Calu3 (cell line): Measurements from ENCODE around the gene LCNL1. TPM values are rescaled to one million over a fixed set of nuclear protein-coding genes. Genes with fewer than 3 reads are reported as not detected.

Source experiments
- BruUV-seq: library from RNA; stranded (reverse); fragments of 400-500 nt; replicated peaks from 2 replicates; lab custom pipeline; 2021; lab: Mats Ljungman, UMichigan
- CTCF ChIA-PET: fragments of 300-600 bp; sonication (Branson Sonifier 250); formaldehyde crosslinking; loops from one replicate; lab custom pipeline; 2022; ENCODE audit warnings: antibody characterized with exemption; lab: Charles Lee
- DNase-seq: peaks from one replicate; pipeline ENCODE4 v3.0.0; 2022
- H3K27ac Mint-ChIP-seq: one replicate; pipeline ENCODE4 v1.8.0; 2022; ENCODE audit warnings: mixed read lengths; ENCODE audit not compliant: unreplicated experiment
- H3K27me3 Mint-ChIP-seq: one replicate; pipeline ENCODE4 v1.8.0; 2022; ENCODE audit warnings: mixed read lengths; ENCODE audit not compliant: unreplicated experiment
- H3K36me3 Mint-ChIP-seq: one replicate; pipeline ENCODE4 v1.8.0; 2022; ENCODE audit warnings: mild to moderate bottlenecking, moderate library complexity, mixed read lengths; ENCODE audit not compliant: insufficient read depth, unreplicated experiment
- H3K4me1 Mint-ChIP-seq: one replicate; pipeline ENCODE4 v1.8.0; 2022; ENCODE audit warnings: mild to moderate bottlenecking, low read depth, mixed read lengths; ENCODE audit not compliant: unreplicated experiment
- H3K4me3 Mint-ChIP-seq: one replicate; pipeline ENCODE4 v1.8.0; 2022; ENCODE audit warnings: mild to moderate bottlenecking, low read depth, moderate library complexity, mixed read lengths; ENCODE audit not compliant: unreplicated experiment
- H3K9me3 Mint-ChIP-seq: one replicate; pipeline ENCODE4 v1.8.0; 2022; ENCODE audit warnings: low read depth, mixed read lengths; ENCODE audit not compliant: unreplicated experiment
- CTCF ChIP-seq: fragments of 200-600 bp; IDR thresholded peaks from one replicate; pipeline ENCODE4 v1.8.0; 2022; ENCODE audit warnings: antibody characterized with exemption; ENCODE audit not compliant: unreplicated experiment
- intact Hi-C: fragments of 100-400 bp; cut with micrococcal nuclease; formaldehyde crosslinking; loops from one replicate; pipeline ENCODE4 v1.10.0; 2022; ENCODE audit not compliant: unreplicated experiment
- total RNA-seq: library from RNA; stranded (reverse); gene quantifications from 2 replicates; pipeline ENCODE4 v1.2.3, GENCODE V29; 2022

Gene LCNL1
- total RNA-seq, 1 experiment from 2014 or later = not detected

GRCh38 chr9:136984464-136985026 lies 1.8 kb downstream of the LCNL1 start:
- CTCF ChIA-PET = no interaction called here
- intact Hi-C loops = no loop called here
- peaks cover 34% of the 10 kb centered on the region for H3K27me3 Mint-ChIP-seq
- TF ChIP-seq CTCF = no peak
- H3K4me3 Mint-ChIP-seq = no peak overlapping the region
- no peaks in the 10 kb centered on the region for H3K9me3 Mint-ChIP-seq
- H3K4me1 Mint-ChIP-seq = no peaks in the 10 kb centered on the region
- BruUV-seq = no TSS peak
- no peaks in the 10 kb centered on the region for H3K36me3 Mint-ChIP-seq
- DNase-seq = no peak
- H3K27ac Mint-ChIP-seq = no peak overlapping the region

GRCh38 chr9:136985027-136985602 lies 2.3 kb downstream of the LCNL1 start:
- Mint-ChIP-seq H3K9me3 (no peaks in the 10 kb centered on the region), H3K36me3 (no peaks in the 10 kb centered on the region), H3K4me1 (no peaks in the 10 kb centered on the region), H3K27ac (no peak overlapping the region), H3K4me3 (no peak overlapping the region), H3K27me3 (peaks cover 36% of the 10 kb centered on the region)
- TF ChIP-seq CTCF = no peak
- BruUV-seq = no TSS peak
- intact Hi-C loops = no loop called here
- DNase-seq = no peak
- CTCF ChIA-PET = no interaction called here

GRCh38 chr9:136985853-136986252 lies 3.1 kb downstream of the LCNL1 start:
- intact Hi-C loops = no loop called here
- H3K4me3 Mint-ChIP-seq = no peak overlapping the region
- no peak for DNase-seq
- peaks cover 36% of the 10 kb centered on the region for H3K27me3 Mint-ChIP-seq
- BruUV-seq = no TSS peak
- CTCF ChIA-PET = no interaction called here
- H3K4me1 Mint-ChIP-seq = no peaks in the 10 kb centered on the region
- H3K9me3 Mint-ChIP-seq = no peaks in the 10 kb centered on the region
- peaks cover 4% of the 10 kb centered on the region for H3K36me3 Mint-ChIP-seq
- TF ChIP-seq CTCF = no peak
- no peak overlapping the region for H3K27ac Mint-ChIP-seq

- no peak overlapping the region for H3K4me3 Mint-ChIP-seq
- TF ChIP-seq CTCF = no peak
- peaks cover 23% of the 10 kb centered on the region for H3K36me3 Mint-ChIP-seq
- H3K27ac Mint-ChIP-seq = no peak overlapping the region
- no peak for DNase-seq
- CTCF ChIA-PET = no interaction called here
- intact Hi-C loops = no loop called here
- no peaks in the 10 kb centered on the region for H3K9me3 Mint-ChIP-seq
- H3K4me1 Mint-ChIP-seq = no peaks in the 10 kb centered on the region
- peaks cover 28% of the 10 kb centered on the region for H3K27me3 Mint-ChIP-seq
- BruUV-seq = no TSS peak
Measured at GRCh38 chr9:136988872-136989271, 6.1 kb downstream of the LCNL1 start.
